ENCODE measurements around the gene KRTAP10-3.

The KRTAP10-3 gene

GRCh38 chr21:44513389-44514217 lies 45.0 kb downstream of the KRTAP10-3 start:
- H3K27ac ChIP-seq (ENCODE audit: low read length) = no peak overlapping the region
- TF ChIP-seq EZH2phosphoT487 (IDR thresholded peaks at IDR 0.05; ENCODE audit: low read depth) (no peak), CTCF (IDR thresholded peaks at IDR 0.05; ENCODE audit: low read depth, low read length) (no peak)

GRCh38 chr21:44512496-44513388 lies 45.9 kb downstream of the KRTAP10-3 start:
- Histone ChIP-seq H3K27ac (ENCODE audit: low read length) (no peak overlapping the region), H3K79me2 (ENCODE audit: low read length) (no peaks in the 10 kb centered on the region), H3K9ac (ENCODE audit: low read length) (no peak overlapping the region), H3K9me3 (ENCODE audit: insufficient read depth, low read length) (no peaks in the 10 kb centered on the region), H3K27me3 (ENCODE audit: low read depth, low read length) (no peaks in the 10 kb centered on the region; the same call in none of the 2 replicates), H2AFZ (ENCODE audit: low read depth, low read length) (no peak overlapping the region), H3K4me3 (ENCODE audit: low read length) (no peak overlapping the region), H4K20me1 (ENCODE audit: insufficient read depth, low read length) (no peaks in the 10 kb centered on the region), H3K4me2 (ENCODE audit: low read length) (no peak overlapping the region), H3K4me1 (ENCODE audit: low read length) (peaks cover 3% of the 10 kb centered on the region; the same call in 1 of the 2 replicates), H3K36me3 (replicated peaks; ENCODE audit: low read depth, low read length) (no peaks in the 10 kb centered on the region)
- TF ChIP-seq CTCF (IDR thresholded peaks at IDR 0.05; ENCODE audit: low read depth, low read length) (no peak), EZH2phosphoT487 (IDR thresholded peaks at IDR 0.05; ENCODE audit: low read depth) (no peak)

More at GRCh38 chr21:44513389-44514217, 45.0 kb downstream of the KRTAP10-3 start:
- no peaks in the 10 kb centered on the region; the same call in none of the 2 replicates for H3K27me3 ChIP-seq (ENCODE audit: low read depth, low read length)
- H3K4me1 ChIP-seq (ENCODE audit: low read length) = peaks cover 3% of the 10 kb centered on the region; the same call in 1 of the 2 replicates
- H3K4me3 ChIP-seq (ENCODE audit: low read length) = no peak overlapping the region
- no peaks in the 10 kb centered on the region for H3K79me2 ChIP-seq (ENCODE audit: low read length)
- H2AFZ ChIP-seq (ENCODE audit: low read depth, low read length) = no peak overlapping the region
- no peaks in the 10 kb centered on the region for H3K36me3 ChIP-seq (replicated peaks; ENCODE audit: low read depth, low read length)
- no peak overlapping the region for H3K4me2 ChIP-seq (ENCODE audit: low read length)
- no peaks in the 10 kb centered on the region for H4K20me1 ChIP-seq (ENCODE audit: insufficient read depth, low read length)
- no peak overlapping the region for H3K9ac ChIP-seq (ENCODE audit: low read length)
- no peaks in the 10 kb centered on the region for H3K9me3 ChIP-seq (ENCODE audit: insufficient read depth, low read length)

- no peak overlapping the region for H3K27ac ChIP-seq (ENCODE audit: low read length)
- no peaks in the 10 kb centered on the region; the same call in none of the 2 replicates for H3K27me3 ChIP-seq (ENCODE audit: low read depth, low read length)
- peaks cover 3% of the 10 kb centered on the region; the same call in 1 of the 2 replicates for H3K4me1 ChIP-seq (ENCODE audit: low read length)
- no peak overlapping the region for H3K4me3 ChIP-seq (ENCODE audit: low read length)
- no peaks in the 10 kb centered on the region for H4K20me1 ChIP-seq (ENCODE audit: insufficient read depth, low read length)
- no peak overlapping the region for H2AFZ ChIP-seq (ENCODE audit: low read depth, low read length)
- no peaks in the 10 kb centered on the region for H3K79me2 ChIP-seq (ENCODE audit: low read length)
- no peaks in the 10 kb centered on the region for H3K36me3 ChIP-seq (replicated peaks; ENCODE audit: low read depth, low read length)
- no peaks in the 10 kb centered on the region for H3K9me3 ChIP-seq (ENCODE audit: insufficient read depth, low read length)
- no peak overlapping the region for H3K4me2 ChIP-seq (ENCODE audit: low read length)
- H3K9ac ChIP-seq (ENCODE audit: low read length) = no peak overlapping the region
- TF ChIP-seq EZH2phosphoT487 (IDR thresholded peaks at IDR 0.05; ENCODE audit: low read depth) (no peak), CTCF (IDR thresholded peaks at IDR 0.05; ENCODE audit: low read depth, low read length) (no peak)
These were observed 46.7 kb downstream of the KRTAP10-3 start for GRCh38 chr21:44511938-44512275.
